K562 (cell line): ENCODE data around the gene HYAL3. TPM values are rescaled to one million over a fixed set of nuclear protein-coding genes. Genes with fewer than 3 reads are reported as not detected.
A peak's percentile ranks its signal among the peaks of the same experiment; 100 is the strongest.

Experiments used
- ATF1 ChIP-seq, 2 experiments: fragments of 450-650 bp in 1 of 2; IDR thresholded peaks; 2 replicates each; pipeline ENCODE4 v1.6.1; 2016; ENCODE audit warnings: missing compliant biosample characterization in 1 of 2, missing genetic modification characterization in 1 of 2
- CREM ChIP-seq: IDR thresholded peaks from 2 replicates; pipeline ENCODE4 v1.6.1; 2014; ENCODE audit warnings: antibody characterized with exemption, low read depth
- ESRRA ChIP-seq: fragments of 450-650 bp; IDR thresholded peaks from 2 replicates; pipeline ENCODE4 v1.6.1; 2014; ENCODE audit warnings: low read depth, mild to moderate bottlenecking, moderate library complexity, borderline replicate concordance
- HDAC2 ChIP-seq: fragments of 450-650 bp; IDR thresholded peaks from 2 replicates; pipeline ENCODE4 v1.6.1; 2016; ENCODE audit warnings: mild to moderate bottlenecking
- HEY1 ChIP-seq: fragments of 250-450 bp; sonication (Bioruptor Pico); IDR thresholded peaks from 2 replicates; pipeline ENCODE4 v1.5.0; 2020; ENCODE audit warnings: mild to moderate bottlenecking, moderate library complexity, borderline replicate concordance
- PHB ChIP-seq: fragments of 250-450 bp; sonication (Bioruptor Pico); IDR thresholded peaks from 2 replicates; pipeline ENCODE4 v1.5.0; 2021
- RNF2 ChIP-seq: sonication (generic); IDR thresholded peaks from 2 replicates; pipeline ENCODE4 v1.6.1; 2016
- STAG1 ChIP-seq: sonication (generic); formaldehyde crosslinking; IDR thresholded peaks from 2 replicates; pipeline ENCODE4 v1.5.0; 2020; ENCODE audit warnings: missing genetic modification reagents, borderline replicate concordance
- U2AF2 ChIP-seq: fragments of 200-400 bp; formaldehyde crosslinking; optimal IDR thresholded peaks from 2 replicates; pipeline ENCODE3; 2017; ENCODE audit warnings: low read depth, mild to moderate bottlenecking, low read length
- polyA plus RNA-seq, 8 experiments: library from polyadenylated mRNA; depleted of rRNA in 4 of 8; stranded (reverse) in 5 of 8; unstranded in 3 of 8; fragments of >200 nt; fragmentation: Nextera tagmentation in 2 of 8; fragmentation: Illumina TruSeq in 1 of 8; extraction: Ambion mirVana in 2 of 8; extraction: Trizol in 1 of 8; gene quantifications; 2 replicates each; pipeline versions ENCODE4 v1.2.1 to v1.2.3, GENCODE V29; 2011 to 2014; ENCODE audit warnings: inconsistent platforms in 1 of 8, missing spikeins in 1 of 8
- total RNA-seq, 7 experiments: library from RNA; depleted of rRNA in 6 of 7; stranded (reverse); fragments of >200 nt in 6 of 7; fragmentation: Illumina TruSeq in 2 of 7; extraction: Trizol in 2 of 7; gene quantifications; 2 replicates each; pipeline versions ENCODE4 v1.2.1 to v1.2.3, GENCODE V29; 2011 to 2021; ENCODE audit warnings: low replicate concordance in 1 of 7
- TF ChIP-seq, protein P1 (sequence below): fragments of 200-800 bp; sonication (Bioruptor generic); IDR thresholded peaks from 2 replicates; pipeline ENCODE4 v1.6.1; 2017; ENCODE audit warnings: missing genetic modification characterization, missing compliant biosample characterization
- TF ChIP-seq, protein P2 (sequence below): fragments of 450-650 bp; IDR thresholded peaks from 2 replicates; pipeline ENCODE4 v1.6.1; 2018; ENCODE audit warnings: mild to moderate bottlenecking, low read depth; ENCODE audit not compliant: partially characterized antibody
- TF ChIP-seq, protein P3 (sequence below): sonication (generic); formaldehyde crosslinking; IDR thresholded peaks from 2 replicates; pipeline ENCODE4 v1.8.0; 2023; ENCODE audit warnings: missing genetic modification reagents, mild to moderate bottlenecking, borderline replicate concordance
- TF ChIP-seq, protein P4 (sequence below): fragments of 200-800 bp; sonication (Bioruptor generic); IDR thresholded peaks from 2 replicates; pipeline ENCODE4 v1.6.1; 2017; ENCODE audit warnings: missing genetic modification characterization, missing compliant biosample characterization
- TF ChIP-seq, protein P5 (sequence below): IDR thresholded peaks from 2 replicates; pipeline ENCODE4 v1.6.1; 2011; ENCODE audit warnings: borderline replicate concordance, low read depth, mild to moderate bottlenecking, moderate library complexity, low read length; ENCODE audit not compliant: insufficient read depth, poor library complexity, severe bottlenecking

The HYAL3 gene
- total and polyA plus RNA-seq, 9 of the 15 experiments (the other 6 are each of a cell fraction or from before 2014, with no cell fraction given): 0.38 to 9.1 (median 6.8) TPM

DNA sequence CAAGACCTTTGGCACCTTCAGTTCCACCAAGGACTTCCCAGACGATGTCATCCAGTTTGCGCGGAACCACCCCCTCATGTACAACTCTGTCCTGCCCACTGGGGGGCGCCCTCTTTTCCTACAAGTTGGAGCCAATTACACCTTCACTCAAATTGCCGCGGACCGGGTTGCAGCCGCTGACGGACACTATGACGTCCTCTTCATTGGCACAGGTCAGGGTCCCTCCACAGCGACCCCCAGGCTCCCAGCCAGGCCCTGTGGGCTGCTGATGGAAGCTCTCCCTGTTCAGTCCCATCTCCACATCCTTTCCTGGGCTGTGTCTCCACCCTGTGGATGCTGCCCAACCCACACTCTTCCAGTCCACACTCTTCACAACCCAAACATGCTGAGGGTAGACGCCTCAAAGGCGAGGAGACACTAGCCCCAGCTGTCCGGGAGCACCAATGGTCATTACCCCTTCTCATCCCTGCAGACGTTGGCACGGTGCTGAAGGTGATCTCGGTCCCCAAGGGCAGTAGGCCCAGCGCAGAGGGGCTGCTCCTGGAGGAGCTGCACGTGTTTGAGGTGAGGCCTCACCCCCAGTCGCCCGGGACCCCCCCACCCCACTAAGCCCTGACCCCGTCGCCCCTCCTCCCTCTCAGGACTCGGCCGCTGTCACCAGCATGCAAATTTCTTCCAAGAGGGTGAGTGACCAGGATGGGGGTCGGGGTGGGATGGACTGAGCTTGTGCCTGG, 24.7 kb downstream of the HYAL3 start (continued):
- TF ChIP-seq, protein P1, sequence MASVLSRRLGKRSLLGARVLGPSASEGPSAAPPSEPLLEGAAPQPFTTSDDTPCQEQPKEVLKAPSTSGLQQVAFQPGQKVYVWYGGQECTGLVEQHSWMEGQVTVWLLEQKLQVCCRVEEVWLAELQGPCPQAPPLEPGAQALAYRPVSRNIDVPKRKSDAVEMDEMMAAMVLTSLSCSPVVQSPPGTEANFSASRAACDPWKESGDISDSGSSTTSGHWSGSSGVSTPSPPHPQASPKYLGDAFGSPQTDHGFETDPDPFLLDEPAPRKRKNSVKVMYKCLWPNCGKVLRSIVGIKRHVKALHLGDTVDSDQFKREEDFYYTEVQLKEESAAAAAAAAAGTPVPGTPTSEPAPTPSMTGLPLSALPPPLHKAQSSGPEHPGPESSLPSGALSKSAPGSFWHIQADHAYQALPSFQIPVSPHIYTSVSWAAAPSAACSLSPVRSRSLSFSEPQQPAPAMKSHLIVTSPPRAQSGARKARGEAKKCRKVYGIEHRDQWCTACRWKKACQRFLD (CRISPR knock-in tag): no peak
- TF ChIP-seq, protein P2, sequence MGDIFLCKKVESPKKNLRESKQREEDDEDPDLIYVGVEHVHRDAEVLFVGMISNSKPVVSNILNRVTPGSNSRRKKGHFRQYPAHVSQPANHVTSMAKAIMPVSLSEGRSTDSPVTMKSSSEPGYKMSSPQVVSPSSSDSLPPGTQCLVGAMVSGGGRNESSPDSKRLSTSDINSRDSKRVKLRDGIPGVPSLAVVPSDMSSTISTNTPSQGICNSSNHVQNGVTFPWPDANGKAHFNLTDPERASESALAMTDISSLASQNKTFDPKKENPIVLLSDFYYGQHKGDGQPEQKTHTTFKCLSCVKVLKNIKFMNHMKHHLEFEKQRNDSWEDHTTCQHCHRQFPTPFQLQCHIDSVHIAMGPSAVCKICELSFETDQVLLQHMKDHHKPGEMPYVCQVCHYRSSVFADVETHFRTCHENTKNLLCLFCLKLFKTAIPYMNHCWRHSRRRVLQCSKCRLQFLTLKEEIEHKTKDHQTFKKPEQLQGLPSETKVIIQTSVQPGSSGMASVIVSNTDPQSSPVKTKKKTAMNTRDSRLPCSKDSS: no peak
- TF ChIP-seq, protein P3, sequence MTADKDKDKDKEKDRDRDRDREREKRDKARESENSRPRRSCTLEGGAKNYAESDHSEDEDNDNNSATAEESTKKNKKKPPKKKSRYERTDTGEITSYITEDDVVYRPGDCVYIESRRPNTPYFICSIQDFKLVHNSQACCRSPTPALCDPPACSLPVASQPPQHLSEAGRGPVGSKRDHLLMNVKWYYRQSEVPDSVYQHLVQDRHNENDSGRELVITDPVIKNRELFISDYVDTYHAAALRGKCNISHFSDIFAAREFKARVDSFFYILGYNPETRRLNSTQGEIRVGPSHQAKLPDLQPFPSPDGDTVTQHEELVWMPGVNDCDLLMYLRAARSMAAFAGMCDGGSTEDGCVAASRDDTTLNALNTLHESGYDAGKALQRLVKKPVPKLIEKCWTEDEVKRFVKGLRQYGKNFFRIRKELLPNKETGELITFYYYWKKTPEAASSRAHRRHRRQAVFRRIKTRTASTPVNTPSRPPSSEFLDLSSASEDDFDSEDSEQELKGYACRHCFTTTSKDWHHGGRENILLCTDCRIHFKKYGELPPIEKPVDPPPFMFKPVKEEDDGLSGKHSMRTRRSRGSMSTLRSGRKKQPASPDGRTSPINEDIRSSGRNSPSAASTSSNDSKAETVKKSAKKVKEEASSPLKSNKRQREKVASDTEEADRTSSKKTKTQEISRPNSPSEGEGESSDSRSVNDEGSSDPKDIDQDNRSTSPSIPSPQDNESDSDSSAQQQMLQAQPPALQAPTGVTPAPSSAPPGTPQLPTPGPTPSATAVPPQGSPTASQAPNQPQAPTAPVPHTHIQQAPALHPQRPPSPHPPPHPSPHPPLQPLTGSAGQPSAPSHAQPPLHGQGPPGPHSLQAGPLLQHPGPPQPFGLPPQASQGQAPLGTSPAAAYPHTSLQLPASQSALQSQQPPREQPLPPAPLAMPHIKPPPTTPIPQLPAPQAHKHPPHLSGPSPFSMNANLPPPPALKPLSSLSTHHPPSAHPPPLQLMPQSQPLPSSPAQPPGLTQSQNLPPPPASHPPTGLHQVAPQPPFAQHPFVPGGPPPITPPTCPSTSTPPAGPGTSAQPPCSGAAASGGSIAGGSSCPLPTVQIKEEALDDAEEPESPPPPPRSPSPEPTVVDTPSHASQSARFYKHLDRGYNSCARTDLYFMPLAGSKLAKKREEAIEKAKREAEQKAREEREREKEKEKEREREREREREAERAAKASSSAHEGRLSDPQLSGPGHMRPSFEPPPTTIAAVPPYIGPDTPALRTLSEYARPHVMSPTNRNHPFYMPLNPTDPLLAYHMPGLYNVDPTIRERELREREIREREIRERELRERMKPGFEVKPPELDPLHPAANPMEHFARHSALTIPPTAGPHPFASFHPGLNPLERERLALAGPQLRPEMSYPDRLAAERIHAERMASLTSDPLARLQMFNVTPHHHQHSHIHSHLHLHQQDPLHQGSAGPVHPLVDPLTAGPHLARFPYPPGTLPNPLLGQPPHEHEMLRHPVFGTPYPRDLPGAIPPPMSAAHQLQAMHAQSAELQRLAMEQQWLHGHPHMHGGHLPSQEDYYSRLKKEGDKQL (CRISPR knock-in tag): no peak
- TF ChIP-seq RNF2: no peak
- TF ChIP-seq, protein P4, sequence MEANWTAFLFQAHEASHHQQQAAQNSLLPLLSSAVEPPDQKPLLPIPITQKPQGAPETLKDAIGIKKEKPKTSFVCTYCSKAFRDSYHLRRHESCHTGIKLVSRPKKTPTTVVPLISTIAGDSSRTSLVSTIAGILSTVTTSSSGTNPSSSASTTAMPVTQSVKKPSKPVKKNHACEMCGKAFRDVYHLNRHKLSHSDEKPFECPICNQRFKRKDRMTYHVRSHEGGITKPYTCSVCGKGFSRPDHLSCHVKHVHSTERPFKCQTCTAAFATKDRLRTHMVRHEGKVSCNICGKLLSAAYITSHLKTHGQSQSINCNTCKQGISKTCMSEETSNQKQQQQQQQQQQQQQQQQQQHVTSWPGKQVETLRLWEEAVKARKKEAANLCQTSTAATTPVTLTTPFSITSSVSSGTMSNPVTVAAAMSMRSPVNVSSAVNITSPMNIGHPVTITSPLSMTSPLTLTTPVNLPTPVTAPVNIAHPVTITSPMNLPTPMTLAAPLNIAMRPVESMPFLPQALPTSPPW (CRISPR knock-in tag): 0 out of 2 replicates have a peak, but pooled peaks have one; percentile 14
- TF ChIP-seq U2AF2: no peak
- 0 out of 2 replicates have a peak, but pooled peaks have one; percentile 48 for TF ChIP-seq CREM
- TF ChIP-seq, protein P5, sequence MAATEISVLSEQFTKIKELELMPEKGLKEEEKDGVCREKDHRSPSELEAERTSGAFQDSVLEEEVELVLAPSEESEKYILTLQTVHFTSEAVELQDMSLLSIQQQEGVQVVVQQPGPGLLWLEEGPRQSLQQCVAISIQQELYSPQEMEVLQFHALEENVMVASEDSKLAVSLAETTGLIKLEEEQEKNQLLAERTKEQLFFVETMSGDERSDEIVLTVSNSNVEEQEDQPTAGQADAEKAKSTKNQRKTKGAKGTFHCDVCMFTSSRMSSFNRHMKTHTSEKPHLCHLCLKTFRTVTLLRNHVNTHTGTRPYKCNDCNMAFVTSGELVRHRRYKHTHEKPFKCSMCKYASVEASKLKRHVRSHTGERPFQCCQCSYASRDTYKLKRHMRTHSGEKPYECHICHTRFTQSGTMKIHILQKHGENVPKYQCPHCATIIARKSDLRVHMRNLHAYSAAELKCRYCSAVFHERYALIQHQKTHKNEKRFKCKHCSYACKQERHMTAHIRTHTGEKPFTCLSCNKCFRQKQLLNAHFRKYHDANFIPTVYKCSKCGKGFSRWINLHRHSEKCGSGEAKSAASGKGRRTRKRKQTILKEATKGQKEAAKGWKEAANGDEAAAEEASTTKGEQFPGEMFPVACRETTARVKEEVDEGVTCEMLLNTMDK: peak; percentile 21
- no peak for TF ChIP-seq PHB (CRISPR knock-in tag)
- no peak for TF ChIP-seq ATF1 (CRISPR knock-in tag; IDR thresholded peaks at IDR 0.05)
- TF ChIP-seq ATF1 (tag; IDR thresholded peaks at IDR 0.05): peak; percentile 49; the same call in 1 of the 2 replicates
- no peak for TF ChIP-seq ESRRA
- TF ChIP-seq HEY1: no peak
- no peak; the same call in 1 of the 2 replicates for TF ChIP-seq STAG1 (CRISPR knock-in tag)
- 0 out of 2 replicates have a peak, but pooled peaks have one; percentile 23 for TF ChIP-seq HDAC2
